Measurements from ENCODE around the gene FAM217B.
A peak's percentile ranks its signal among the peaks of the same experiment; 100 is the strongest.
"Not testable (repeated sequence)": the region's sequence is repeated elsewhere in the genome, so short reads cannot be mapped to it uniquely, and the experiment has no call there.

Gene FAM217B

GRCh38 chr20:59939052-59939878, 924 bp upstream of the FAM217B start:
- DNase-seq (ENCODE audit: low read depth): no peak

- peak; percentile 53 for DNase-seq (ENCODE audit: low read depth)
Observed at GRCh38 chr20:59939879-59940128, 385 bp upstream of the FAM217B start.

- no peak for DNase-seq (ENCODE audit: low read depth)
Observed at GRCh38 chr20:59940956-59941294, 736 bp downstream of the FAM217B start.

GRCh38 chr20:59942245-59942644, 2.1 kb downstream of the FAM217B start:
- no peak for DNase-seq (ENCODE audit: low read depth)

GRCh38 chr20:59944726-59945125, 4.5 kb downstream of the FAM217B start:
- DNase-seq (ENCODE audit: low read depth): no peak

GRCh38 chr20:59945175-59945574, 5.0 kb downstream of the FAM217B start:
- no peak for DNase-seq (ENCODE audit: low read depth)

GRCh38 chr20:59945731-59946130, 5.5 kb downstream of the FAM217B start:
- DNase-seq (ENCODE audit: low read depth): no peak

- no peak for DNase-seq (ENCODE audit: low read depth)
Observed at GRCh38 chr20:59947376-59947775, 7.2 kb downstream of the FAM217B start.

GRCh38 chr20:59948212-59948611, 8.0 kb downstream of the FAM217B start:
- no peak for DNase-seq (ENCODE audit: low read depth)

- peak; percentile 67 for DNase-seq (ENCODE audit: low read depth)
Observed at GRCh38 chr20:59948828-59949720, 8.9 kb downstream of the FAM217B start.

- DNase-seq (ENCODE audit: low read depth): no peak
Observed at GRCh38 chr20:59949911-59950310, 9.7 kb downstream of the FAM217B start.

GRCh38 chr20:59954718-59955117, 14.5 kb downstream of the FAM217B start:
- DNase-seq (ENCODE audit: low read depth): no peak

- DNase-seq (ENCODE audit: low read depth): peak; percentile 48
Observed at GRCh38 chr20:59955131-59955796, 15.1 kb downstream of the FAM217B start.

- not testable (repeated sequence) for DNase-seq (ENCODE audit: low read depth)
Observed at GRCh38 chr20:59957568-59957967, 17.4 kb downstream of the FAM217B start.

- DNase-seq (ENCODE audit: low read depth): no peak
Observed at GRCh38 chr20:59958123-59958522, 17.9 kb downstream of the FAM217B start, which contains the start of gene CDH26. Gene CDH26 (plus strand): TSS chr20:59958423. CDS start chr20:59958727, 304 bp downstream.

GRCh38 chr20:59958626-59959025, 18.4 kb downstream of the FAM217B start:
- no peak for DNase-seq (ENCODE audit: low read depth)

GRCh38 chr20:59961423-59961822, 21.2 kb downstream of the FAM217B start:
- DNase-seq (ENCODE audit: low read depth): no peak

- DNase-seq (ENCODE audit: low read depth): no peak
Observed at GRCh38 chr20:59962155-59962554, 22.0 kb downstream of the FAM217B start.

GRCh38 chr20:59966428-59966827, 26.2 kb downstream of the FAM217B start:
- no peak for DNase-seq (ENCODE audit: low read depth)

GRCh38 chr20:59971428-59971827, 31.2 kb downstream of the FAM217B start:
- DNase-seq (ENCODE audit: low read depth): no peak

GRCh38 chr20:59972037-59972801, 32.0 kb downstream of the FAM217B start:
- no peak for DNase-seq (ENCODE audit: low read depth)

Data from ELR (cell line).